COLO668 (cell line): ENCODE results near the gene DCLK1.

Source experiments
- DNase-seq: peaks from one replicate; lab custom pipeline; 2025; ENCODE audit not compliant: unreplicated experiment; lab: John Stamatoyannopoulos, UW

Gene DCLK1

GRCh38 chr13:35722458-35723052, 408.6 kb downstream of the DCLK1 start:
- DNase-seq: no peak

GRCh38 chr13:35720690-35721554, 410.3 kb downstream of the DCLK1 start:
- DNase-seq: peak; percentile 74

- no peak for DNase-seq
These were observed 410.9 kb downstream of the DCLK1 start for GRCh38 chr13:35720290-35720689.
